Stimulated activated CD4-positive, alpha-beta T cell treated with anti-CD3 and anti-CD28 coated beads, TNF-alpha, amount 100 ng/mL, for 48 hours (primary cell): ENCODE data around the gene DAPK1.

ENCODE experiments used
- DNase-seq, 3 donors: peaks; one replicate each; pipeline ENCODE4 v3.0.0-alpha.2; 2020; ENCODE audit warnings: low read depth in 3 of 3

The DAPK1 gene

DNA sequence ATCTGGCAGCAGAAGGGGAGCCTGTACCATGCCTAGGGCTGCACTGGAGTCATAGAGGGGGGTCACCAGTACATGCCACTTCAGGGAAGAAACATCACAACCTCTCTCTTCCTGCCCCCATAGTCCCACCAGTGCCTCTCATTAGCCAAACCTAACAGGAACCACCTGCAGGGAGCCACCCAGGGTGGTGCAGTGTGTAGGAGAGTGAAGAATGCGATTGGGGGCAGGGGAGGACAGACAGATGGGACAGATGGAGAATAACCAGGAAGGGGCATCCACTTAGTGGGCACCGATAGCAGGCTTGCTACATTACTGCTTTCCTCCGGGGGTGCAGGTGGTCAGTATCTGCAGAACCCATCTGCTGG lies 19.2 kb downstream of the DAPK1 start:
- DNase-seq = no peak

GRCh38 chr9:87517732-87518131 lies 20.1 kb downstream of the DAPK1 start:
- no peak for DNase-seq

GRCh38 chr9:87518702-87519335 lies 21.2 kb downstream of the DAPK1 start:
- DNase-seq = no peak

GRCh38 chr9:87519461-87519860 lies 21.8 kb downstream of the DAPK1 start:
- no peak for DNase-seq

GRCh38 chr9:87520172-87520683 lies 22.6 kb downstream of the DAPK1 start:
- DNase-seq = no peak

- DNase-seq = no peak
These were observed 24.2 kb downstream of the DAPK1 start for GRCh38 chr9:87521834-87522233.

DNA sequence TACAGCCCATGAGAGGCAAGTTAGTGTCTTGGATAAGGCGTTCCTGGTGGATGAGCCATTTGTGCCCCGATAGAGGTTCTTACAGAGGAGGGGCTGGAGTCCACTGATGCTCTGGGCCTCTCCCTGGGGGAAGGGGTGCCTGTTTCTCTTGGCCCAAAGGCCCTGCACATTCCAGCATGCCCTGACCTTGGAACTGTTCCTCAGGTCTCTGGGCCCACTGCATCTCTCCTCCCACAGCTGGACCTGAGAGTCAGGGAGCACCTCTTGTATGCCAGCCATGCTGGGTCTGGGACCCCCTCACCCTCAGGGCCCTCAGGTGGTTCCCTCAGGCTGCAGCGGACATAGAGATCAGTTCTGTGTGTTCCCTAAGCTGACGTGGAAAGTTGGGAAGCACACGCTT lies 26.4 kb downstream of the DAPK1 start:
- DNase-seq = no peak

- DNase-seq = no peak
These were observed 28.1 kb downstream of the DAPK1 start for GRCh38 chr9:87525546-87526303.

GRCh38 chr9:87527211-87527916 lies 29.7 kb downstream of the DAPK1 start:
- no peak for DNase-seq

DNA sequence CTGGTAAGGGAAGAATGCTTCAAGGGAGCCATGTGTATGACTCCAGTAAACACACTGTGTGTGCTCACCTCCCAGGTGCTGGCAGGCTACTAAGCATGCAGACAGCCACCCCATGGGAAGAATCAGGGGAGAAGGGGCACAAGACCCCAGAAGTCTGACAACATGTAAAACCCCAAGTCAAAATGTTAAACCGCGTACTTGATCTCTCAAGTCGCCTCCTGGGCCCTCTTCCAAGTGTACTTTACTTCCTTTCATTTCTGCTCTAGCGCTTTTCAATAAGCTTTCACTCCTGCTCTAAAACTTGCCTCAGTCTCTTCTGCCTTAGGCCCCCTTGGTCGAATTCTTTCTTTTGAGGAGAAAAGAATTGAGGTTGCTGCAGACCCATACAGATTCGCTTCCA lies 31.3 kb downstream of the DAPK1 start:
- DNase-seq = no peak

DNA sequence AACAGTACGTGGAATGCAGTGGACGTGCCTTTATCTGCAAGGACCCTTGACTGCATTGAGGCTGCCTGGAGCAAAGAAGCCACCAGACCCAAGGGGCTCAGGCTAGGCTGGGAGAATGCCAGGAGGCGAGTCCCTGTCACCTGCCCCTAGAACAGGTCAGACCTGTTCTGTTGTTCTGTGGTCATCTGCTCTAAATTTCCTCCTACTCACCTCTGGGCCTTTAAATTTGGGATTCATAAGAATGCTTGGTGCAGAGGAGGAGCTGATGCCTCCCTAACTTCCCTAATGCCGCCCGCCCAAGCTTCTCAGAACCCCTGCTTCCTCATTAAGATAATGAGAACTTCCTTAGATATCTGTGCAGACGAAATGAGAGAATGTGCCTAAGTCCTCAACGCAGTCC lies 32.0 kb downstream of the DAPK1 start:
- DNase-seq = no peak

GRCh38 chr9:87530716-87531115 lies 33.0 kb downstream of the DAPK1 start:
- no peak for DNase-seq

- no peak for DNase-seq
These were observed 34.0 kb downstream of the DAPK1 start for GRCh38 chr9:87531370-87532295.

DNA sequence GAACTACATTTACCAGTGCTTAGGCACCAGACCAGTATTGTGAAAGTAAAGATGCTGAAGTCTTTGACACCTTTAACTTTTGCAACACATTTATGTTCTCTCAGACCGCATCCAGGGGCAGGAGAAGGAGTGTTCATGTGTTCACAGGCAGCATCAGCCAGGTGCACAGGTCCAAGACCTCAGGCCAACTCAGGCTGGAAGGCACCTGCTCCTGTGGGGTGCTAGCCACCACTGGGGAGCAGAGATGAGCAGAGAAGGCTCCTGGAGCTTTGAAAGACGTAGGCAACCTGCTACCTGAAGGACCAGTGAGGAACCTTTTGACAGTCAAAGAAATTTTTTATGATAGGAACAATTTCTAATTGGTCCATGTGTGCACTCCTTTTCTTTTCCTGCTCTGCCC lies 35.6 kb downstream of the DAPK1 start:
- DNase-seq = no peak

DNA sequence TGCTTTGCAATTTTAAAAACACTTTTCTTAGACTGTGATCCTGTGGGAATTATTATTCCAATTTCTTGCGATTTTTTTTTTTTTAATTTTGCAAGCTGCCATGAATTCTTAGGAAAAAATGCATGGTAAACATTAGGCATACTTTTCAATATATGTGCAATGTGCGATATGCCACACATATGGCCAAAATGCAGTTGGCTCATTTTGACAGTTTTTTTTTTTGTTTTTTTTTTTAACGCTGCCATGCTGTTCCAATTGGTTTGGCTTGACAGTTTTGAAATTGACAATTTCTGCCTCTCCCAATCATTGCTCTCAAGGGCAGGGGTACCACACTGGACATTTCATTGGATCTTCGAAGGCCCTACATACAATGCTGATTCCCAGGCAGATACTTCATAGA lies 36.4 kb downstream of the DAPK1 start:
- no peak for DNase-seq

- DNase-seq = no peak
These were observed 37.3 kb downstream of the DAPK1 start for GRCh38 chr9:87534957-87535356.

GRCh38 chr9:87535817-87536539 lies 38.3 kb downstream of the DAPK1 start:
- DNase-seq = peak in 2 of 3 donors; percentile 22 to 27

DNA sequence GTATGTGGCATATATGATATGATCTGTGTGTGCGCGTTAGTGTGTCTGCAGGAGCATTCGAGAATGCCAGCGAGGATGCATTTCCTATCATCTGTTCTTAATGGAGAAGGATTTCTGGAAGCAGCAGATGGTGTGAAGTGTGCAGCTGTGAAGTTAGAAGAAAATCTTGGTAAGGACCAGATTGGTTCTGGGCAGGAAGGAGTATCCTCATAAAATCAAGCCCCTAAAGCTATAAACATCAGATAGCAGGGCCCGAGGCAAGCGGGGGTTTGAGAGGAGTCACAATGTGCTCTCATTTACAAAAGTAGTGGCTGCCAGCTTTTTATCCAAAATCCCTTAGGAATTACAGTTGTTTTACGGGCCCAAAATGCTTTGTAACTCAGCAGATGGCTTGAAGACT lies 40.0 kb downstream of the DAPK1 start:
- DNase-seq = no peak

- DNase-seq = no peak
These were observed 42.9 kb downstream of the DAPK1 start for GRCh38 chr9:87540444-87541105.

GRCh38 chr9:87541663-87542062 lies 44.0 kb downstream of the DAPK1 start:
- DNase-seq = no peak

DNA sequence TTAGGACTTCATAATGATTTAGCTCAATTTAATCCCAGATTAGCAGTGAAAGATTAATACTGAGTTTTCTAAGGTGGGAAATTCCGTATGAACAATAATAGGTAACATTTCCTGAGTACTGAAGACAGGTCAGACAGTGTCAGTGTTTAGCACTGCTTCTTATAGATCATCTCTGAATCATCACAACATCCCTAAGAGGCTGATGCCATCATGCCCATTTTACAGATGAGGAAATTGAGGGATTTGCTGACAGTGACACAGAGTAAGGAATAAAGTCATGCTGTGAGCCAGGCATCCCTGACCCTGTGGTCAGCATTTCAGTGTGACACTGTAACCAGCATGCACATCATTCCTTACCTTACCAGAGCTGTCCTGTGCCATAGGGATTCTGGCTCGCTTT lies 44.5 kb downstream of the DAPK1 start:
- no peak for DNase-seq
